Spleen (tissue), 11 donors: Measurements from ENCODE around the gene SLC22A2. TPM values are rescaled to one million over a fixed set of nuclear protein-coding genes. Genes with fewer than 3 reads are reported as not detected.

Experiments used
- DNase-seq: peaks from one replicate; pipeline ENCODE4 v3.0.0-alpha.2; 2020
- H3K27ac ChIP-seq, 8 donors: fragments of 200-600 bp; sonication (generic) in 7 of 8; 1 replicate in 4 of 8; 2 replicates in 4 of 8; pipeline versions ENCODE4 v1.5.0 to v1.8.0; 2016 to 2021; ENCODE audit warnings: inconsistent platforms in 4 of 8, mild to moderate bottlenecking in 4 of 8, moderate library complexity in 1 of 8
- H3K27me3 ChIP-seq, 7 donors: fragments of 200-600 bp; sonication (generic) in 6 of 7; replicated peaks in 1 of 7; 1 replicate in 4 of 7; 2 replicates in 3 of 7; pipeline versions ENCODE4 v1.5.0 to v1.8.0; 2016 to 2021; ENCODE audit warnings: inconsistent platforms in 3 of 7, mild to moderate bottlenecking in 1 of 7
- H3K36me3 ChIP-seq, 6 donors: fragments of 200-600 bp; sonication (generic) in 5 of 6; 1 replicate in 4 of 6; 2 replicates in 2 of 6; pipeline versions ENCODE4 v1.5.0 to v1.8.0; 2016 to 2021; ENCODE audit warnings: inconsistent platforms in 2 of 6
- H3K4me1 ChIP-seq, 6 donors: fragments of 200-600 bp; sonication (generic) in 5 of 6; 1 replicate in 3 of 6; 2 replicates in 3 of 6; pipeline versions ENCODE4 v1.5.0 to v1.8.0; 2016 to 2021; ENCODE audit warnings: inconsistent platforms in 3 of 6
- H3K4me3 ChIP-seq, 8 donors: fragments of 200-600 bp; sonication (generic) in 7 of 8; 1 replicate in 4 of 8; 2 replicates in 4 of 8; pipeline versions ENCODE4 v1.5.0 to v1.8.0; 2016 to 2021; ENCODE audit warnings: inconsistent platforms in 4 of 8, mild to moderate bottlenecking in 4 of 8, moderate library complexity in 2 of 8
- H3K9me3 ChIP-seq, 8 donors: fragments of 200-600 bp; sonication (generic) in 7 of 8; 1 replicate in 4 of 8; 2 replicates in 4 of 8; pipeline versions ENCODE4 v1.5.0 to v1.8.0; 2016 to 2021; ENCODE audit warnings: inconsistent platforms in 4 of 8
- POLR2A ChIP-seq, 3 donors: fragments of 450-650 bp; IDR thresholded peaks; one replicate each; pipeline ENCODE4 v1.5.1; 2017; ENCODE audit warnings: antibody characterized with exemption in 3 of 3, mild to moderate bottlenecking in 1 of 3
- POLR2AphosphoS5 ChIP-seq, 3 donors: sonication (generic); formaldehyde crosslinking; IDR thresholded peaks; one replicate each; pipeline ENCODE4 v1.5.1; 2017; ENCODE audit warnings: antibody characterized with exemption in 3 of 3
- WGBS, 5 donors: extraction: QIAGEN DNeasy Blood & Tissue Kit in 3 of 5; methylation state at CpG; one replicate each; pipeline versions ENCODE4 v1.1.5 to v1.1.7; 2013 to 2018; 5-methylcytosine and 5-hydroxymethylcytosine counted together
- intact Hi-C: fragments of 100-400 bp; cut with DNase I; formaldehyde crosslinking; loops from one replicate; pipeline ENCODE4 v1.15.0; 2023; ENCODE audit warnings: low total_unique reads
- polyA plus RNA-seq, 3 donors: library from polyadenylated mRNA; stranded (reverse); fragments of 200-250 nt; gene quantifications; one replicate each; pipeline ENCODE4 v1.2.1, GENCODE V29; 2013
- total RNA-seq, 7 donors: library from RNA; depleted of rRNA in 3 of 7; stranded (reverse); fragments of >200 nt in 3 of 7; fragmentation: NEBNext Ultra II Directional in 4 of 7; extraction: Animal tissue kit (Norgen Biotek cat#: 25700) in 4 of 7; gene quantifications; one replicate each; pipeline versions ENCODE4 v1.1.0 to v1.2.1, GENCODE V29; 2016 to 2021
- TF ChIP-seq, protein P1 (sequence below), 11 experiments: fragments of 200-600 bp in 7 of 11; fragments of 450-650 bp in 4 of 11; sonication (generic) in 4 of 11; IDR thresholded peaks in 8 of 11; conservative IDR thresholded peaks in 3 of 11; 1 replicate in 7 of 11; 2 replicates in 4 of 11; pipeline versions ENCODE4 v1.4.0 to v1.8.0; 2016 to 2021; ENCODE audit warnings: antibody characterized with exemption in 11 of 11, inconsistent platforms in 4 of 11, mild to moderate bottlenecking in 1 of 11
- donor health status: healthy with polysubstance abuse.
- donor health status: DM: no; HTN: no; CAD: no; lungs with moderate emphysema.
- donor health status: DM: no; HTN: no; CAD: no.
- donor health status: Bipolar disorder and iron deficiency.
- donor health status: healthy.
- donor health status: DM: no; HTN: no; CAD: no.
- donor health status: DM: yes; HTN: yes; CAD: no.

Gene SLC22A2
- total and polyA plus RNA-seq, 10 donors: not detected

DNA sequence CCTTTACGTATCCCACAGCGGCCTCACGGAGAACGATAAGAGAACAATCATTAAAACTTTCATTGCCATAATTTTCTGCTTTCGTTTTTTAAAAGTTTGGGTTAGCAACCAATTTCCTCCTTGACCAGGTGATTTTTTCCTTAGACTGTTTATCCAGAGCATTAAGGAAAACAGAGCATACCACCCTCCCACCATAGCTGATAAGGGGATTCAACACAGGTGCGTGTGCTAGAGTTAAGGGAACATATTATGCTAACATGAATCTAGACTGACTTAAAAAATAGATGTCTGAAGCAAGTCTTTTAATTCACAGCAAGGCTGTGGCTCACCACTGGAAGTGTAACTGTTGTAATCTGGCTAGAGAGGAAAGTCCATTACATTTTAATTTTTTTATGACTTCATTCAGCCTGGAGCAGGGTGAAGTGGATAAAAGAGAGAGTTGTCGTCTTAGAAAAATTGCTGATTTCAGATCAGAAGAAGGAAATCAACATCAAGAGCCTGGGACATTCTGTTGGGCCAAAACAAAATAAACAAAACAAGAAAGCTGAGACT lies 5.5 kb upstream of the SLC22A2 start:
- H3K4me1 ChIP-seq: no peaks in the 10 kb centered on the region
- no peaks in the 10 kb centered on the region for H3K9me3 ChIP-seq
- TF ChIP-seq POLR2AphosphoS5 (IDR thresholded peaks at IDR 0.05) (no peak), POLR2A (IDR thresholded peaks at IDR 0.05) (no peak)
- TF ChIP-seq, protein P1, sequence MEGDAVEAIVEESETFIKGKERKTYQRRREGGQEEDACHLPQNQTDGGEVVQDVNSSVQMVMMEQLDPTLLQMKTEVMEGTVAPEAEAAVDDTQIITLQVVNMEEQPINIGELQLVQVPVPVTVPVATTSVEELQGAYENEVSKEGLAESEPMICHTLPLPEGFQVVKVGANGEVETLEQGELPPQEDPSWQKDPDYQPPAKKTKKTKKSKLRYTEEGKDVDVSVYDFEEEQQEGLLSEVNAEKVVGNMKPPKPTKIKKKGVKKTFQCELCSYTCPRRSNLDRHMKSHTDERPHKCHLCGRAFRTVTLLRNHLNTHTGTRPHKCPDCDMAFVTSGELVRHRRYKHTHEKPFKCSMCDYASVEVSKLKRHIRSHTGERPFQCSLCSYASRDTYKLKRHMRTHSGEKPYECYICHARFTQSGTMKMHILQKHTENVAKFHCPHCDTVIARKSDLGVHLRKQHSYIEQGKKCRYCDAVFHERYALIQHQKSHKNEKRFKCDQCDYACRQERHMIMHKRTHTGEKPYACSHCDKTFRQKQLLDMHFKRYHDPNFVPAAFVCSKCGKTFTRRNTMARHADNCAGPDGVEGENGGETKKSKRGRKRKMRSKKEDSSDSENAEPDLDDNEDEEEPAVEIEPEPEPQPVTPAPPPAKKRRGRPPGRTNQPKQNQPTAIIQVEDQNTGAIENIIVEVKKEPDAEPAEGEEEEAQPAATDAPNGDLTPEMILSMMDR (IDR thresholded peaks at IDR 0.05 in 8 of 11, conservative IDR thresholded peaks at IDR 0.05 in 3 of 11): no peak
- intact Hi-C loops: no loop called here
- 73 to 90% (median 85%) methylated on average over 7 of the region's 7 CpGs for WGBS, 5 donors
- no peak overlapping the region for H3K27ac ChIP-seq
- no peak for DNase-seq
- H3K36me3 ChIP-seq: no peaks in the 10 kb centered on the region
- no peak overlapping the region for H3K4me3 ChIP-seq
- peaks cover 0 to 13% (median 0%) of the 10 kb centered on the region in 7 donors for H3K27me3 ChIP-seq

DNA sequence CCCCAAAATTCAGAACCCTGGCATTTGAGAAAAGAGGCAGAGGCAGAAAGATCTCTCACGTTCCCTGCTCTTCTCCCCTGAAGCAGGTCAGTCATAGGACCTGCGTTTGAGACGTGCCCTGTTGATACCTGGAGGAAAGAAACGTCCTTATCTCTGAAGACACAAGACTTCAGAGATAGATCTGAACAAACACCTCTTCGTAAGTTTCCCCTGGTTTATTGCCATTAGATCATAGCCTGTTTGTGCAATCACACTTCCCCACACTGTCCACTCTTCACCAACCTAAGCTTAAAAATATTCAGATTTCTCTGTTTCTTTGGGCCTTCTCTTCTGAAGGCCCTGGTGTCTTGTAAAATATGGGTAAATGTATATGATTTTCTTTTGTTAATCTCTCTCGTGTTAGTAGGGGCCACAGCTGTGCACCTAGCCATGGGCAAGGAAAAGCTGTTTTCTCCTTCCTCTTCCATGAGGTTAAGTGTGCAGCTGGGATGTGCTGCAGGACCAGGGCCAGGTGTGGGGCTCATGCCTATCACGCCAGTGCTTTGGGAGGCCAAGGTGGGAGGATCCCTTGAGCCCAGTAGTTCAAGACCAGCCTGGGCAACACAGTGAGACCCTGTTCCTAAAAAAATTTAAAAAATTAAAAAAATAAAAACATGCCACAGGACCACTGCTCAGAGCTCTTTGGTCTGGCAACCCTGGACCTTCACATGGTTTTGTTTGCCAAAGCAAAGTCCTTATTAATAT lies 4.7 kb upstream of the SLC22A2 start:
- peaks cover 0 to 16% (median 0%) of the 10 kb centered on the region in 7 donors for H3K27me3 ChIP-seq
- WGBS, 5 donors: 53 to 67% (median 63%) methylated on average over 7 of the region's 7 CpGs

DNA sequence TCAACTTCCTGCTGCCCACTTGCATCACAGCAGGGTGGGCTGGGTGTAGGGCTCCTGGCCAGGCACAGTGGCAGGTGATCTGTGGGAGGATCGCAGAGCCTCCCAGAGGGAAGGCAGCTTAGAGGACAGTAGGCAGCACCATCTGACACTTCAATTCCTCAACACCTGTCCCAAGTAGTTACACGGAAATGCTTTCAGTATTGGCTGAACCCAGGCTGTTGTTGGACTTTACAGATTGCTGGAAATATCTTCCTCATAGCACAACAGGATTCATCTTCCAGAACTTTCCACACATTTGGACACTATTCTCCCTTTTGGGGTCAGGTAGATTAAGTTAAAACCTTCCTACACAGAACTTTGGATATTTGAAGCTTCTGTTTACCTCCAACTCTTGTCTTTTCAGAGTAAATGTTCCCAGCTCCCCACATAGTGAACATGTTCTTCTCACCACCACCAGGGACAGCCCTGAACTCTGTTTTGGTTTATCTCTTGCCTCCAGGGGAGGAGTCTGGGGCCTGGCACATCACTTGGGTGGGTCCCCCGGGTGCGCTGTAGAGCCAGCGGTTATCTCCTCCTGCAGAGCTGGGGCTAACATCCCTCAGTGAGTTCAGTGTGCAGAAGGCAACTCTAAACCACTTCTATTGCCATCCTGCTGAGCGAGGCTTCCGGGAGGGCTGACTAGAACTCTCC lies 3.5 kb upstream of the SLC22A2 start:
- Histone ChIP-seq H3K4me1 (no peaks in the 10 kb centered on the region), H3K27me3 (peaks cover 0 to 20% (median 0%) of the 10 kb centered on the region in 7 donors), H3K36me3 (no peaks in the 10 kb centered on the region), H3K4me3 (no peak overlapping the region), H3K27ac (no peak overlapping the region), H3K9me3 (no peaks in the 10 kb centered on the region)
- intact Hi-C loops: no loop called here
- WGBS, 5 donors: 75 to 82% (median 76%) methylated on average over 7 of the region's 7 CpGs
- no peak for DNase-seq
- TF ChIP-seq, protein P1 (IDR thresholded peaks at IDR 0.05 in 8 of 11, conservative IDR thresholded peaks at IDR 0.05 in 3 of 11): no peak
- no peak for TF ChIP-seq POLR2AphosphoS5 (IDR thresholded peaks at IDR 0.05)
- no peak for TF ChIP-seq POLR2A (IDR thresholded peaks at IDR 0.05)

More for the DNA sequence above, 4.7 kb upstream of the SLC22A2 start:
- Histone ChIP-seq H3K4me3 (no peak overlapping the region), H3K9me3 (no peaks in the 10 kb centered on the region), H3K27ac (no peak overlapping the region), H3K36me3 (no peaks in the 10 kb centered on the region), H3K4me1 (no peaks in the 10 kb centered on the region)
- DNase-seq: no peak
- TF ChIP-seq, protein P1 (IDR thresholded peaks at IDR 0.05 in 8 of 11, conservative IDR thresholded peaks at IDR 0.05 in 3 of 11): no peak
- TF ChIP-seq POLR2A (IDR thresholded peaks at IDR 0.05) (no peak), POLR2AphosphoS5 (IDR thresholded peaks at IDR 0.05) (no peak)
- intact Hi-C loops: no loop called here
